Uterus (tissue), 4 donors: ENCODE data around the gene POTEM. TPM values are rescaled to one million over a fixed set of nuclear protein-coding genes. Genes with fewer than 3 reads are reported as not detected.

ENCODE experiments used
- small RNA-seq: library from RNA; depleted of rRNA; stranded (forward); fragments of <200 nt; gene quantifications from one replicate; pipeline ENCODE3, GENCODE V24; 2016
- total RNA-seq, 4 donors: library from RNA; depleted of rRNA in 3 of 4; stranded (reverse); fragments of >200 nt in 3 of 4; gene quantifications; one replicate each; pipeline versions ENCODE4 v1.1.0 to v1.2.4, GENCODE V29; 2014 to 2023
- donor health status: DM: yes; HTN: yes; CAD: no.

POTEM gene
- total RNA-seq, 4 donors from 2014 or later: not detected

Small RNA genes lying within 50 kb of the gene (small RNA-seq; reads per million reads assigned to genes)
- not detected for gene RNU6-1239P
